ENCODE measurements around the gene ARHGEF18.
"Not testable (repeated sequence)": the region's sequence is repeated elsewhere in the genome, so short reads cannot be mapped to it uniquely, and the experiment has no call there.

The ARHGEF18 gene

GRCh38 chr19:7348587-7349230 is at the start of gene ARHGEF18:
Gene ARHGEF18, plus strand, starts transcription at chr19:7348937. Its CDS starts 13,954 bp downstream, at chr19:7362891.
- Mint-ChIP-seq H3K36me3 (peaks cover 7% of the 10 kb centered on the region), H3K9me3 (no peaks in the 10 kb centered on the region), H3K27ac (peak within 1 kb of the TSS; percentile 95), H3K4me1 (peaks cover 70% of the 10 kb centered on the region), H3K4me3 (peak within 1 kb of the TSS; percentile 92), H3K27me3 (no peaks in the 10 kb centered on the region)

GRCh38 chr19:7301525-7301924 is 47.2 kb upstream of the ARHGEF18 start:
- no peak overlapping the region for H3K27ac Mint-ChIP-seq
- no peaks in the 10 kb centered on the region for H3K36me3 Mint-ChIP-seq
- no peaks in the 10 kb centered on the region for H3K9me3 Mint-ChIP-seq
- peaks cover 13% of the 10 kb centered on the region for H3K27me3 Mint-ChIP-seq
- no peak overlapping the region for H3K4me3 Mint-ChIP-seq
- no peaks in the 10 kb centered on the region for H3K4me1 Mint-ChIP-seq

- Mint-ChIP-seq H3K4me1 (no peaks in the 10 kb centered on the region), H3K27me3 (peaks cover 3% of the 10 kb centered on the region), H3K4me3 (no peak overlapping the region), H3K36me3 (no peaks in the 10 kb centered on the region), H3K27ac (no peak overlapping the region), H3K9me3 (no peaks in the 10 kb centered on the region)
Observed at GRCh38 chr19:7303470-7303869, 45.3 kb upstream of the ARHGEF18 start.

GRCh38 chr19:7304200-7304599 is 44.5 kb upstream of the ARHGEF18 start:
- Mint-ChIP-seq H3K4me1 (no peaks in the 10 kb centered on the region), H3K27ac (no peak overlapping the region), H3K27me3 (peaks cover 3% of the 10 kb centered on the region), H3K4me3 (no peak overlapping the region), H3K9me3 (no peaks in the 10 kb centered on the region), H3K36me3 (no peaks in the 10 kb centered on the region)

GRCh38 chr19:7307590-7308218 is 41.0 kb upstream of the ARHGEF18 start:
- no peaks in the 10 kb centered on the region for H3K4me1 Mint-ChIP-seq
- no peaks in the 10 kb centered on the region for H3K27me3 Mint-ChIP-seq
- no peak overlapping the region for H3K4me3 Mint-ChIP-seq
- H3K27ac Mint-ChIP-seq, result no peak overlapping the region
- H3K36me3 Mint-ChIP-seq, result no peaks in the 10 kb centered on the region
- H3K9me3 Mint-ChIP-seq, result no peaks in the 10 kb centered on the region

GRCh38 chr19:7308327-7308726 is 40.4 kb upstream of the ARHGEF18 start:
- not testable (repeated sequence) for H3K4me1 Mint-ChIP-seq, H3K27me3 Mint-ChIP-seq, H3K9me3 Mint-ChIP-seq, H3K36me3 Mint-ChIP-seq, H3K27ac Mint-ChIP-seq, H3K4me3 Mint-ChIP-seq

GRCh38 chr19:7311911-7312310 is 36.8 kb upstream of the ARHGEF18 start:
- Mint-ChIP-seq H3K4me1 (no peaks in the 10 kb centered on the region), H3K27me3 (no peaks in the 10 kb centered on the region), H3K36me3 (no peaks in the 10 kb centered on the region), H3K27ac (no peak overlapping the region), H3K9me3 (no peaks in the 10 kb centered on the region), H3K4me3 (no peak overlapping the region)

- Mint-ChIP-seq H3K4me3 (no peak overlapping the region), H3K4me1 (no peaks in the 10 kb centered on the region), H3K36me3 (no peaks in the 10 kb centered on the region), H3K27ac (no peak overlapping the region), H3K9me3 (no peaks in the 10 kb centered on the region), H3K27me3 (no peaks in the 10 kb centered on the region)
Observed at GRCh38 chr19:7312816-7313215, 35.9 kb upstream of the ARHGEF18 start.

GRCh38 chr19:7318176-7318575 is 30.6 kb upstream of the ARHGEF18 start:
- Mint-ChIP-seq H3K27ac (no peak overlapping the region), H3K4me1 (no peaks in the 10 kb centered on the region), H3K36me3 (peaks cover 3% of the 10 kb centered on the region), H3K4me3 (no peak overlapping the region), H3K27me3 (no peaks in the 10 kb centered on the region), H3K9me3 (no peaks in the 10 kb centered on the region)

GRCh38 chr19:7326105-7326877 is 22.4 kb upstream of the ARHGEF18 start:
- no peaks in the 10 kb centered on the region for H3K9me3 Mint-ChIP-seq
- no peaks in the 10 kb centered on the region for H3K36me3 Mint-ChIP-seq
- no peaks in the 10 kb centered on the region for H3K27me3 Mint-ChIP-seq
- no peak overlapping the region for H3K4me3 Mint-ChIP-seq
- H3K27ac Mint-ChIP-seq, result no peak overlapping the region
- H3K4me1 Mint-ChIP-seq, result no peaks in the 10 kb centered on the region

- H3K4me1 Mint-ChIP-seq, result no peaks in the 10 kb centered on the region
- H3K27ac Mint-ChIP-seq, result no peak overlapping the region
- H3K9me3 Mint-ChIP-seq, result no peaks in the 10 kb centered on the region
- no peaks in the 10 kb centered on the region for H3K27me3 Mint-ChIP-seq
- H3K36me3 Mint-ChIP-seq, result no peaks in the 10 kb centered on the region
- no peak overlapping the region for H3K4me3 Mint-ChIP-seq
Observed at GRCh38 chr19:7327802-7328201, 20.9 kb upstream of the ARHGEF18 start.

- Mint-ChIP-seq H3K9me3 (no peaks in the 10 kb centered on the region), H3K36me3 (no peaks in the 10 kb centered on the region), H3K4me3 (no peak overlapping the region), H3K27me3 (no peaks in the 10 kb centered on the region), H3K27ac (no peak overlapping the region), H3K4me1 (no peaks in the 10 kb centered on the region)
Observed at GRCh38 chr19:7328647-7329046, 20.1 kb upstream of the ARHGEF18 start.

- no peaks in the 10 kb centered on the region for H3K27me3 Mint-ChIP-seq
- H3K9me3 Mint-ChIP-seq, result no peaks in the 10 kb centered on the region
- no peak overlapping the region for H3K27ac Mint-ChIP-seq
- no peaks in the 10 kb centered on the region for H3K4me1 Mint-ChIP-seq
- no peak overlapping the region for H3K4me3 Mint-ChIP-seq
- H3K36me3 Mint-ChIP-seq, result no peaks in the 10 kb centered on the region
Observed at GRCh38 chr19:7331446-7331845, 17.3 kb upstream of the ARHGEF18 start.

GRCh38 chr19:7333198-7334118 is 15.3 kb upstream of the ARHGEF18 start:
- Mint-ChIP-seq H3K4me3 (no peak overlapping the region), H3K36me3 (no peaks in the 10 kb centered on the region), H3K27ac (no peak overlapping the region), H3K27me3 (no peaks in the 10 kb centered on the region), H3K4me1 (peaks cover 18% of the 10 kb centered on the region), H3K9me3 (no peaks in the 10 kb centered on the region)

GRCh38 chr19:7336321-7336973 is 12.3 kb upstream of the ARHGEF18 start:
- Mint-ChIP-seq H3K27me3 (no peaks in the 10 kb centered on the region), H3K4me1 (peaks cover 25% of the 10 kb centered on the region), H3K36me3 (no peaks in the 10 kb centered on the region), H3K4me3 (no peak overlapping the region), H3K27ac (no peak overlapping the region), H3K9me3 (no peaks in the 10 kb centered on the region)

Measured in activated naive CD4-positive, alpha-beta T cell treated with anti-CD3 and anti-CD28 coated beads, Interleukin-2, amount 50 U/mL, for 24 hours (primary cell).